Liver (tissue), 9 donors: ENCODE data around the gene RASGRP4. TPM values are rescaled to one million over a fixed set of nuclear protein-coding genes. Genes with fewer than 3 reads are reported as not detected.
"Not testable (repeated sequence)": the region's sequence is repeated elsewhere in the genome, so short reads cannot be mapped to it uniquely, and the experiment has no call there.

Experiments used
- DNase-seq: peaks from one replicate; pipeline ENCODE4 v3.0.0-alpha.2; 2017; ENCODE audit warnings: low spot score
- H3K27ac ChIP-seq, 2 donors: one replicate each; pipeline ENCODE4 v1.7.0; 2013; ENCODE audit warnings: inconsistent platforms in 2 of 2, low read length in 2 of 2, control low read depth in 1 of 2, low read depth in 1 of 2, mild to moderate bottlenecking in 1 of 2
- H3K27me3 ChIP-seq, 4 donors: one replicate each; pipeline versions ENCODE4 v1.6.1 to v1.7.0; 2013; ENCODE audit warnings: low read length in 3 of 4, inconsistent platforms in 1 of 4, mild to moderate bottlenecking in 1 of 4, moderate library complexity in 1 of 4; ENCODE audit not compliant: control insufficient read depth in 4 of 4, insufficient read depth in 4 of 4
- H3K36me3 ChIP-seq, 4 donors: one replicate each; pipeline versions ENCODE4 v1.6.1 to v1.7.0; 2013; ENCODE audit warnings: low read length in 3 of 4, mild to moderate bottlenecking in 3 of 4, low read depth in 1 of 4, moderate library complexity in 1 of 4; ENCODE audit not compliant: control insufficient read depth in 4 of 4, insufficient read depth in 3 of 4
- H3K4me1 ChIP-seq, 4 donors: one replicate each; pipeline versions ENCODE4 v1.6.1 to v1.7.0; 2013; ENCODE audit warnings: low read length in 3 of 4, mild to moderate bottlenecking in 3 of 4, moderate library complexity in 1 of 4; ENCODE audit not compliant: control insufficient read depth in 4 of 4, insufficient read depth in 4 of 4
- H3K4me3 ChIP-seq, 3 donors: one replicate each; pipeline versions ENCODE4 v1.6.1 to v1.7.0; 2013; ENCODE audit warnings: low read length in 3 of 3, control low read depth in 1 of 3, low read depth in 1 of 3, mild to moderate bottlenecking in 1 of 3
- H3K9ac ChIP-seq, 2 donors: one replicate each; pipeline ENCODE4 v1.7.0; 2013; ENCODE audit warnings: low read length in 2 of 2, mild to moderate bottlenecking in 2 of 2, moderate library complexity in 2 of 2, control low read depth in 1 of 2, low read depth in 1 of 2
- H3K9me3 ChIP-seq, 4 donors: one replicate each; pipeline versions ENCODE4 v1.6.1 to v1.7.0; 2013; ENCODE audit warnings: low read length in 3 of 4; ENCODE audit not compliant: control insufficient read depth in 4 of 4
- EGR1 ChIP-seq, 2 donors: IDR thresholded peaks; 2 replicates each; pipeline ENCODE4 v1.6.1; 2016 to 2018; ENCODE audit warnings: antibody characterized with exemption in 2 of 2, low read depth in 2 of 2
- FOXA1 ChIP-seq: IDR thresholded peaks from 2 replicates; pipeline ENCODE4 v1.6.1; 2016; ENCODE audit warnings: antibody characterized with exemption
- FOXA2 ChIP-seq: IDR thresholded peaks from 2 replicates; pipeline ENCODE4 v1.6.1; 2016; ENCODE audit warnings: antibody characterized with exemption
- GABPA ChIP-seq, 2 donors: IDR thresholded peaks in 1 of 2; conservative IDR thresholded peaks in 1 of 2; 2 replicates each; pipeline ENCODE4 v1.6.1; 2016; ENCODE audit warnings: antibody characterized with exemption in 2 of 2, mild to moderate bottlenecking in 1 of 2, moderate library complexity in 1 of 2
- HNF4A ChIP-seq, 2 donors: conservative IDR thresholded peaks; 2 replicates each; pipeline ENCODE4 v1.6.1; 2016; ENCODE audit warnings: antibody characterized with exemption in 2 of 2, mild to moderate bottlenecking in 2 of 2
- HNF4G ChIP-seq: IDR thresholded peaks from 2 replicates; pipeline ENCODE4 v1.6.1; 2016; ENCODE audit warnings: antibody characterized with exemption
- JUND ChIP-seq, 2 donors: IDR thresholded peaks; 2 replicates each; pipeline ENCODE4 v1.6.1; 2016; ENCODE audit warnings: antibody characterized with exemption in 2 of 2
- MAX ChIP-seq: IDR thresholded peaks from 2 replicates; pipeline ENCODE4 v1.6.1; 2016; ENCODE audit warnings: antibody characterized with exemption
- NR2F2 ChIP-seq: IDR thresholded peaks from 2 replicates; pipeline ENCODE4 v1.6.1; 2016; ENCODE audit warnings: antibody characterized with exemption
- RAD21 ChIP-seq, 2 donors: IDR thresholded peaks; 2 replicates each; pipeline ENCODE4 v1.6.1; 2016; ENCODE audit warnings: antibody characterized with exemption in 2 of 2, mild to moderate bottlenecking in 2 of 2
- RXRA ChIP-seq, 2 donors: IDR thresholded peaks; 2 replicates each; pipeline ENCODE4 v1.6.1; 2017 to 2018; ENCODE audit warnings: antibody characterized with exemption in 2 of 2, mild to moderate bottlenecking in 1 of 2
- SP1 ChIP-seq: IDR thresholded peaks from 2 replicates; pipeline ENCODE4 v1.6.1; 2018; ENCODE audit warnings: antibody characterized with exemption, mild to moderate bottlenecking
- TAF1 ChIP-seq: conservative IDR thresholded peaks from 2 replicates; pipeline ENCODE4 v1.6.1; 2016; ENCODE audit warnings: antibody characterized with exemption, mild to moderate bottlenecking
- YY1 ChIP-seq: IDR thresholded peaks from 2 replicates; pipeline ENCODE4 v1.6.1; 2016; ENCODE audit warnings: antibody characterized with exemption, mild to moderate bottlenecking
- WGBS: extraction: QIAGEN DNeasy Blood & Tissue Kit; methylation state at CpG from one replicate; pipeline ENCODE4 v1.1.7; 2013; 5-methylcytosine and 5-hydroxymethylcytosine counted together
- polyA plus RNA-seq, 2 donors: library from polyadenylated mRNA; stranded (reverse) in 1 of 2; unstranded in 1 of 2; fragments of 200-250 nt in 1 of 2; fragments of >200 nt in 1 of 2; fragmentation: Nextera tagmentation in 1 of 2; extraction: Ambion mirVana in 1 of 2; gene quantifications; one replicate each; pipeline versions ENCODE4 v1.2.1 to v1.2.3, GENCODE V29; 2013 to 2015
- total RNA-seq, 2 donors: library from RNA; depleted of rRNA; stranded (reverse); fragments of >200 nt; gene quantifications; one replicate each; pipeline ENCODE4 v1.2.3, GENCODE V29; 2014
- TF ChIP-seq, protein P1 (sequence below): IDR thresholded peaks from 2 replicates; pipeline ENCODE4 v1.6.1; 2016; ENCODE audit warnings: antibody characterized with exemption
- TF ChIP-seq, protein P2 (sequence below): IDR thresholded peaks from 2 replicates; pipeline ENCODE4 v1.6.1; 2016; ENCODE audit warnings: antibody characterized with exemption, mild to moderate bottlenecking
- TF ChIP-seq, protein P3 (sequence below): IDR thresholded peaks from 2 replicates; pipeline ENCODE4 v1.6.1; 2016; ENCODE audit warnings: antibody characterized with exemption
- TF ChIP-seq, protein P4 (sequence below): fragments of 150-350 bp; IDR thresholded peaks from 2 replicates; pipeline ENCODE4 v1.5.1; 2017; ENCODE audit warnings: improper control_type of control experiment, low read depth, low read length; ENCODE audit not compliant: missing input control
- donor health status: healthy.
- donor health status: healthy.
- donor health status: healthy.
- donor health status: healthy.
- donor health status: healthy.

RASGRP4 gene
- total and polyA plus RNA-seq, 4 donors, result 0.60 to 2.4 (median 1.6) TPM

DNA sequence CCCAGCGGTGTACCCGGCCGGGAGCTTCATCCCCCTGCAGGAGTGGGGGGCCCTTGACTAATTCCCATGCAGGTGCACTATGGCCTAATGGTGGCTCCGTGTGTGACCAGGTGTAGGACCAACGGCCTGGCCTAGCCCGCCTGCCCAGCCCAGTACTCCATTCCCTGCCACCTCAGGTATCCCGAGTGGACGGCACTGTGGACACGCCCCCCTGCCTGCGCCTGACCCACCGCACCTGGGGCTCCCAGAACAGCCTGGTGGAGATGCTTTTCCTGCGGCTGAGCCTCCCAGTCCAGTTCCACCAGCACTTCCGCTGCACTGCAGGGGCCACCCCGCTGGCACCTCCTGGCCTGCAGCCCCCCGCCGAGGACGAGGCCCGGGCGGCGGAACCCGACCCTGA is 47.2 kb upstream of the RASGRP4 start:
- Histone ChIP-seq H3K4me1 (no peaks in the 10 kb centered on the region), H3K36me3 (no peaks in the 10 kb centered on the region), H3K9ac (no peak overlapping the region), H3K27me3 (peaks cover 0 to 4% (median 0%) of the 10 kb centered on the region in 4 donors), H3K9me3 (no peaks in the 10 kb centered on the region), H3K27ac (no peak overlapping the region), H3K4me3 (no peak overlapping the region)
- 86% methylated on average over 21 of the region's 21 CpGs for WGBS
- DNase-seq, result no peak
- no peak for TF ChIP-seq YY1
- TF ChIP-seq FOXA2, result no peak

- WGBS, result 88% methylated on average over 4 of the region's 4 CpGs
- H3K27ac ChIP-seq, H3K36me3 ChIP-seq, DNase-seq, H3K9me3 ChIP-seq, H3K9ac ChIP-seq, H3K4me1 ChIP-seq, H3K4me3 ChIP-seq, H3K27me3 ChIP-seq: not testable (repeated sequence)
Measured at GRCh38 chr19:38472725-38473124, 46.7 kb upstream of the RASGRP4 start.

DNA sequence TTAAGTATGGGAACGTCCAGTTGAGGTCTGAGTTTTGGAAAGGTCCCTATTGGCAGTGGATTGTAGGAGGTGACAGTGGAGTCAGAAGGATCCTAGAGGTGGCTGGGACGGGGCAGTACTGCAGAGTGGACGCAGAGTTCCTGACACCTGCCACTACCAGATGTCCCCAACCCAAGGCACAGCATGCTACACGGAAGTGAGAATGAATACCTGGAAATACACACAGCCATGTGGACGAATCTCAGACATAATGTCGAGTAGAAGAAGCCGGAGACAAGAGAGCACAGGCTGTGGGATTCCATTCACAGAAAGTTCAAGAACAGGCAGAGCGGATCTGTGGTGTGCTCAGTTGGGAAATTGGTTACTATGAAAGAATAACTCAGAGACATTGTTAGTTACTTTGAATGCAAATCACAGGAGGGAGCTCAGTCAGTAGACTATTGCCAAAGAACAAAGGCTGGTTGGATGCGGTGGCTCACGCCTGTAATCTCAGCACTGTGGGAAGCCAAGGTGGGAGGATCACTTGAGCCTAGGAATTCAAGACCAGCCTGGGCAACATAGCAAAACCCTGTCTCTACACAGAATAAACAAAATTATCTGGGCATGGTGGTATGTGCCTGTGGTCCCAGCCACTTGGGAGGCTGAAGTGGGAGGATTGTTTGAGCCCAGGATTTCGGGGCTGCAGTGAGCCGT is 44.9 kb upstream of the RASGRP4 start:
- DNase-seq, result no peak
- TF ChIP-seq SP1 (no peak), RAD21 (IDR thresholded peaks at IDR 0.05) (no peak), FOXA1 (no peak), NR2F2 (no peak), YY1 (no peak), HNF4A (conservative IDR thresholded peaks at IDR 0.05) (no peak), GABPA (IDR thresholded peaks at IDR 0.05 in 1 of 2, conservative IDR thresholded peaks at IDR 0.05 in 1 of 2) (no peak), JUND (IDR thresholded peaks at IDR 0.05) (no peak), FOXA2 (no peak), HNF4G (no peak), EGR1 (IDR thresholded peaks at IDR 0.05; ENCODE audit: low read depth in 2 of 2) (no peak), RXRA (IDR thresholded peaks at IDR 0.05) (no peak), MAX (no peak), TAF1 (no peak)
- TF ChIP-seq, protein P1, sequence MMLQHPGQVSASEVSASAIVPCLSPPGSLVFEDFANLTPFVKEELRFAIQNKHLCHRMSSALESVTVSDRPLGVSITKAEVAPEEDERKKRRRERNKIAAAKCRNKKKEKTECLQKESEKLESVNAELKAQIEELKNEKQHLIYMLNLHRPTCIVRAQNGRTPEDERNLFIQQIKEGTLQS, result no peak
- TF ChIP-seq, protein P2, sequence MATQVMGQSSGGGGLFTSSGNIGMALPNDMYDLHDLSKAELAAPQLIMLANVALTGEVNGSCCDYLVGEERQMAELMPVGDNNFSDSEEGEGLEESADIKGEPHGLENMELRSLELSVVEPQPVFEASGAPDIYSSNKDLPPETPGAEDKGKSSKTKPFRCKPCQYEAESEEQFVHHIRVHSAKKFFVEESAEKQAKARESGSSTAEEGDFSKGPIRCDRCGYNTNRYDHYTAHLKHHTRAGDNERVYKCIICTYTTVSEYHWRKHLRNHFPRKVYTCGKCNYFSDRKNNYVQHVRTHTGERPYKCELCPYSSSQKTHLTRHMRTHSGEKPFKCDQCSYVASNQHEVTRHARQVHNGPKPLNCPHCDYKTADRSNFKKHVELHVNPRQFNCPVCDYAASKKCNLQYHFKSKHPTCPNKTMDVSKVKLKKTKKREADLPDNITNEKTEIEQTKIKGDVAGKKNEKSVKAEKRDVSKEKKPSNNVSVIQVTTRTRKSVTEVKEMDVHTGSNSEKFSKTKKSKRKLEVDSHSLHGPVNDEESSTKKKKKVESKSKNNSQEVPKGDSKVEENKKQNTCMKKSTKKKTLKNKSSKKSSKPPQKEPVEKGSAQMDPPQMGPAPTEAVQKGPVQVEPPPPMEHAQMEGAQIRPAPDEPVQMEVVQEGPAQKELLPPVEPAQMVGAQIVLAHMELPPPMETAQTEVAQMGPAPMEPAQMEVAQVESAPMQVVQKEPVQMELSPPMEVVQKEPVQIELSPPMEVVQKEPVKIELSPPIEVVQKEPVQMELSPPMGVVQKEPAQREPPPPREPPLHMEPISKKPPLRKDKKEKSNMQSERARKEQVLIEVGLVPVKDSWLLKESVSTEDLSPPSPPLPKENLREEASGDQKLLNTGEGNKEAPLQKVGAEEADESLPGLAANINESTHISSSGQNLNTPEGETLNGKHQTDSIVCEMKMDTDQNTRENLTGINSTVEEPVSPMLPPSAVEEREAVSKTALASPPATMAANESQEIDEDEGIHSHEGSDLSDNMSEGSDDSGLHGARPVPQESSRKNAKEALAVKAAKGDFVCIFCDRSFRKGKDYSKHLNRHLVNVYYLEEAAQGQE, result no peak
- TF ChIP-seq, protein P3, sequence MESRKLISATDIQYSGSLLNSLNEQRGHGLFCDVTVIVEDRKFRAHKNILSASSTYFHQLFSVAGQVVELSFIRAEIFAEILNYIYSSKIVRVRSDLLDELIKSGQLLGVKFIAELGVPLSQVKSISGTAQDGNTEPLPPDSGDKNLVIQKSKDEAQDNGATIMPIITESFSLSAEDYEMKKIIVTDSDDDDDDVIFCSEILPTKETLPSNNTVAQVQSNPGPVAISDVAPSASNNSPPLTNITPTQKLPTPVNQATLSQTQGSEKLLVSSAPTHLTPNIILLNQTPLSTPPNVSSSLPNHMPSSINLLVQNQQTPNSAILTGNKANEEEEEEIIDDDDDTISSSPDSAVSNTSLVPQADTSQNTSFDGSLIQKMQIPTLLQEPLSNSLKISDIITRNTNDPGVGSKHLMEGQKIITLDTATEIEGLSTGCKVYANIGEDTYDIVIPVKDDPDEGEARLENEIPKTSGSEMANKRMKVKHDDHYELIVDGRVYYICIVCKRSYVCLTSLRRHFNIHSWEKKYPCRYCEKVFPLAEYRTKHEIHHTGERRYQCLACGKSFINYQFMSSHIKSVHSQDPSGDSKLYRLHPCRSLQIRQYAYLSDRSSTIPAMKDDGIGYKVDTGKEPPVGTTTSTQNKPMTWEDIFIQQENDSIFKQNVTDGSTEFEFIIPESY, result no peak
- TF ChIP-seq, protein P4, sequence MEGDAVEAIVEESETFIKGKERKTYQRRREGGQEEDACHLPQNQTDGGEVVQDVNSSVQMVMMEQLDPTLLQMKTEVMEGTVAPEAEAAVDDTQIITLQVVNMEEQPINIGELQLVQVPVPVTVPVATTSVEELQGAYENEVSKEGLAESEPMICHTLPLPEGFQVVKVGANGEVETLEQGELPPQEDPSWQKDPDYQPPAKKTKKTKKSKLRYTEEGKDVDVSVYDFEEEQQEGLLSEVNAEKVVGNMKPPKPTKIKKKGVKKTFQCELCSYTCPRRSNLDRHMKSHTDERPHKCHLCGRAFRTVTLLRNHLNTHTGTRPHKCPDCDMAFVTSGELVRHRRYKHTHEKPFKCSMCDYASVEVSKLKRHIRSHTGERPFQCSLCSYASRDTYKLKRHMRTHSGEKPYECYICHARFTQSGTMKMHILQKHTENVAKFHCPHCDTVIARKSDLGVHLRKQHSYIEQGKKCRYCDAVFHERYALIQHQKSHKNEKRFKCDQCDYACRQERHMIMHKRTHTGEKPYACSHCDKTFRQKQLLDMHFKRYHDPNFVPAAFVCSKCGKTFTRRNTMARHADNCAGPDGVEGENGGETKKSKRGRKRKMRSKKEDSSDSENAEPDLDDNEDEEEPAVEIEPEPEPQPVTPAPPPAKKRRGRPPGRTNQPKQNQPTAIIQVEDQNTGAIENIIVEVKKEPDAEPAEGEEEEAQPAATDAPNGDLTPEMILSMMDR, result no peak
- WGBS, result 69% methylated on average over 12 of the region's 12 CpGs
- Histone ChIP-seq H3K27ac (no peak overlapping the region), H3K9me3 (no peaks in the 10 kb centered on the region), H3K36me3 (no peaks in the 10 kb centered on the region), H3K4me1 (no peaks in the 10 kb centered on the region), H3K9ac (no peak overlapping the region), H3K27me3 (no peaks in the 10 kb centered on the region), H3K4me3 (no peak overlapping the region)
